NB4 (cell line): ENCODE measurements around the gene GDPD5.
A peak's percentile ranks its signal among the peaks of the same experiment; 100 is the strongest.
"Not testable (repeated sequence)": the region's sequence is repeated elsewhere in the genome, so short reads cannot be mapped to it uniquely, and the experiment has no call there.

Experiments
- DNase-seq: peaks from one replicate; pipeline ENCODE4 v3.0.0; 2010; ENCODE audit warnings: low read depth
- H3K4me3 ChIP-seq: one replicate; pipeline ENCODE4 v1.5.1; 2011; ENCODE audit warnings: mild to moderate bottlenecking, low read depth, low read length, moderate library complexity
- CTCF ChIP-seq: IDR thresholded peaks from one replicate; pipeline ENCODE4 v1.5.1; 2012; ENCODE audit warnings: low read depth, low read length
- MYC ChIP-seq: IDR thresholded peaks from 2 replicates; pipeline ENCODE4 v1.6.1; 2011; ENCODE audit warnings: low read depth, low read length
- POLR2A ChIP-seq: IDR thresholded peaks from 2 replicates; pipeline ENCODE4 v1.6.1; 2011; ENCODE audit warnings: mild to moderate bottlenecking; ENCODE audit not compliant: insufficient read length; ENCODE audit errors: extremely low read depth
- TF ChIP-seq, protein P1 (sequence below): IDR thresholded peaks from 2 replicates; pipeline ENCODE4 v1.6.1; 2011; ENCODE audit warnings: low read depth, low read length

Gene GDPD5

DNA sequence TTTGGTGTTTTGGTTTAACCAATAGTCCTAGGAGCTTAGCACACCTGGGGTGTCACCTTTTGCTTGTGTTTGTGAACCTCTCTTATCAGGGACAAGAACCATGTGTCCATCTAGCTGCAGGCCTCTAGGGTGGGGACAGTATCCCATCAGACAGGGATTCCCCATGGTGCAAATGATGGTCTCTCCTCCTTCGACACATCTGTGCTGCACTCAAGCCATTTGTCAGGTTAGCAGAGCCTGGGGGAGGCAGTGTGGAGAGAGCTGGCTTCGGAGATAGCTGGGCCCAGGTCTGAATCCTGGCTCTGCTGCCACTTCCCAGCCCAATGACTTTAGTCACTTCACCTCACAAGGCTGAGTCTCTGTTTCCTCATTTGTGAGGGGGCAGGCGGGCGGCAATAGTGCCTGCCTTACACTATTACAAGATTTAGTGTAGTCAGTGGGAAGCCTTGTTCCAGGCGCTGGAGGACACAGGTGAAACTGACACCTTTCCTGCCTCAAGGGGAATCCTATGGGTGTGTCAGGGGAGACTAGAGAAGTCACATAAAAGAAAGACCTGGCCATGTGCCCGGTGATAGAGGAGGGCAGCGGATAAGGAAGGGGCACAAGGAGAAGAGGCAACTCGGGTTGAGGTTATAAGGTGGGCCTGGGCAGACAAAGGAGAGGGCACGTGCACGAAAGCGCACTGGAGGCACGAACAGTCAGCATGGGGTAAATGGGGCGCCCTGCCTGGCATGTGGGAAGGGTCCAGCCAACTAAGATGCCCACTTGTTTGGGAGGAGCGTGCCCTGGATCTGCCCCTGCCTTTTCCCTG, 105.3 kb downstream of the GDPD5 start:
- DNase-seq: no peak
- TF ChIP-seq CTCF: no peak
- no peak for TF ChIP-seq MYC
- TF ChIP-seq POLR2A: no peak
- TF ChIP-seq, protein P1, sequence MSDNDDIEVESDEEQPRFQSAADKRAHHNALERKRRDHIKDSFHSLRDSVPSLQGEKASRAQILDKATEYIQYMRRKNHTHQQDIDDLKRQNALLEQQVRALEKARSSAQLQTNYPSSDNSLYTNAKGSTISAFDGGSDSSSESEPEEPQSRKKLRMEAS: no peak
- H3K4me3 ChIP-seq: no peak overlapping the region

DNA sequence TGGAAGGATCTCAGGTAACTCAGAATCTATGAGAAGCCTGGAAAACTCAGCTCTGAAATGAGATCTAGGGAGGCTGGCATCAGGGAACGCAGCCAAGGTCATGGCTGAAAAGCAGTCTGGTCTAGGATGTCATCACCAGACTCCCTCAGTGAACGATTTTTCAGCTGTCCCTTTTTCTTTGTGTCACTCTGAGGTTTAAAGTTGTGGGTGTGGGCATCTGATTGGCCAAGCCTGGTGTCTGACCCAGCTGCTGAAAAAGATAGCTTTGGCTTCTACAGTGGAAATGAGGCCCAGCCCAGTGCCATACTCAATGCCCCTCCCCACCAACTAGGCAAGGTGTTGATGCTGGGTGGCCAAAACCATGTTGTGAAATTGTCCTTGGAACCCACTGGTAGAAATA, 111.9 kb downstream of the GDPD5 start:
- H3K4me3 ChIP-seq: no peak overlapping the region
- TF ChIP-seq, protein P1: no peak
- TF ChIP-seq POLR2A (no peak), CTCF (no peak), MYC (no peak)
- DNase-seq: no peak

DNA sequence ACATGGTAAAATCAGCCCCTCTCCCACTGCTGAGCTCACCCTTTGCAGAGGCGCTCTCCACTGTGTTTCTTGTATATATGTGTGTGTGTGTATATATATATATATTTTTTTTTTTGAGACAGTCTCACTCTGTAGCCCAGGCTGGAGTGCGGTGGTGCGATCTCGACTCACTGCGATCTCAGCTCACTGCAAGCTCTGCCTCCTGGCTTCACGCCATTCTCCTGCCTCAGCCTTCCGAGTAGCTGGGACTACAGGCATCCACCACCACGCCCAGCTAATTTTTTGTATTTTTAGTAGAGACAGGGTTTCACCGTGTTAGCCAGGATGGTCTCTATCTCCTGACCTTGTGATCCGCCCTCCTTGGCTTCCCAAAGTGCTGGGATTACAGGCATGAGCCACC, 112.6 kb downstream of the GDPD5 start:
- not testable (repeated sequence) for DNase-seq

GRCh38 chr11:75409971-75410370, 115.8 kb downstream of the GDPD5 start:
- H3K4me3 ChIP-seq, DNase-seq: not testable (repeated sequence)

More for the DNA sequence above, 112.6 kb downstream of the GDPD5 start:
- H3K4me3 ChIP-seq: not testable (repeated sequence)

GRCh38 chr11:75408957-75409219, 116.9 kb downstream of the GDPD5 start:
- DNase-seq: no peak
- no peak overlapping the region for H3K4me3 ChIP-seq
- no peak for TF ChIP-seq POLR2A
- TF ChIP-seq, protein P1: no peak
- TF ChIP-seq CTCF: no peak
- TF ChIP-seq MYC: no peak

DNA sequence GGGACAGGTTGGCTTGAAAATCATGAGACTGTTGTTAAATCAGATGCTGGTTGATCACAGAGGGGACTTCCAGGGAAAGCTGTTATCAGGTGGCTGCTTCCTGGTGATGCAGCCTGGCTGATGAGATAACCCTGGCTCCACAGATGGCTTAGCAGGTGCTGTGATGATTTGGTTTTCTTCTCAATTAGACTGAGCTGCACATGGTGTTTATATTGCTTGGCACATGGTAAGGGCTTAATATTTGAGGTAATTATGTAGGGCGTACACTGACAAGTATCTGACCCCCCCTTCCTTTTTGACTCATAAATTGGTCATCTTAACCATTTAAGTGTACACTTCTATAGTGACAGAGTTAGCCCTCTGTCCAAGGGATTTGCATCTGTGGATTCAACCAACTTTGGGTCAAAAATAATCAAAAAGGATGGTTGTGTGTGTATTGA, 119.4 kb downstream of the GDPD5 start:
- TF ChIP-seq, protein P1: peak; percentile 41; the same call in 1 of the 2 replicates
- no peak for TF ChIP-seq POLR2A
- DNase-seq: no peak
- no peak overlapping the region for H3K4me3 ChIP-seq

- peak overlapping the region; percentile 95 for H3K4me3 ChIP-seq
- no peak for DNase-seq
- TF ChIP-seq, protein P1: no peak
- TF ChIP-seq MYC: no peak
- peak; percentile 23 for TF ChIP-seq POLR2A
- TF ChIP-seq CTCF: no peak
Observed at GRCh38 chr11:75403983-75404658, 121.6 kb downstream of the GDPD5 start.
